ENCODE data around the gene AKAP17A. TPM values are rescaled to one million over a fixed set of nuclear protein-coding genes. Genes with fewer than 3 reads are reported as not detected.

The AKAP17A gene
- total and polyA plus RNA-seq, 9 of the 15 experiments (the other 6 are each of a cell fraction or from before 2014, with no cell fraction given) = 1.2 to 29.5 (median 8.2) TPM

DNA sequence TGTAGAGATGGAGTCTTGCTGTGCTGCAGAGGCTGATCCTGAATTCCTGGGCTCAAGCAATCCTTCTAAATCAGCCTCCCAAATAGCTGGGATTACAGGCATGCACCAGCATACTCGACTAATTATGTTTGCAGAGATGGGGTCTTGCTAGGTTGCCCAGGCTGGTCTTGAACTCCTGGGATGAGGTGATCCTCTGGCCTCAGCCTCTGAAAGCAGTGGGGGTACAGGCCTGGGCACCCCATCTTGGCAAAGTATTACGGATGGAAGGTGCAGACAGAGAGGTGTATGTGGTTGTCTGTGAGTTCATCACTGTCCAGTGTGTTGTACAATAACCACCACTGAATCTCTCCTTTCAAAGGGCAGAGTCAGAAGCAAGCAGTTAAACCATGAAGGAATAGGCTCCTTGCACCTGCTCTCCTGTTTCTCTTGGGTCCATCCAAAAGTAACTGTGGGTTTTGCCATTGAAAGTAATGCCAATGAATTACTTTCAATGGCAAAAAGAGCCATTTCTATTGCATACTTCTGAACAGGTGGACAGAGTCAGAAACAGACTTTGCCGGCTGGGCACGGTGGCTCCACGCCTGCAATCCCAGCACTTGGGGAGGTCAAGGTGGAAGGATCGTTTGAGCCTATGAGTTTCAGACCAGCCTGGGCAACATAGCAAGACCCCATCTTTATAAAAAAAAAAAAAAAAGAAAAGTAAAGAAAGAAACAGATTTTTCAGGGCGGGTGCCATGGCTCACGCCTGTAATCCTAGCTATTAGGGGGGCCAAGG is 7.0 kb upstream of the AKAP17A start:
- in situ Hi-C loops (cut with MboI) = no loop called here
- FAIRE-seq = no peak
- CTCF ChIA-PET (ENCODE audit: low intra/inter-chr PET ratio) = no interaction called here

DNA sequence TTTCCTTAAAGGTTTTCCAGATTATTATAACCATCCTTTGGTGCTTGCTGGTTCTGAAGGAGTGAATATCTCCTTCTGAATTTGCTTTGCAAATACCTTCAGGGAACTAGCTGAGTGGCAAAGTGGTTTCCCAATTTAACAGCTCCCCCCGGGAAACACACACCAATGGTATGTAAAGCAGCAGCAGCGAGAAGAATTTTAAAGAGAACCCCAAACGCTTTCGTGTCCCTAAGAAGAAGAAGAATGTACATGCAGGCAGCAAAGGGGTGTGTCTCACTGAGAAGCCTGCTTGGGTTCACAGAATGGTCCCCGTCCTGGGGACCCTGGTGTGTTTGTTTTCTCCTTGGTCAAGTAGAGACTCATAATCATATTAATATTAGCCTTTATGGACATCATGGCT is 4.2 kb upstream of the AKAP17A start:
- H3K27ac ChIP-seq (ENCODE audit: extremely low read depth, low read depth, low read length) = no peak overlapping the region
- CTCF ChIA-PET (ENCODE audit: low intra/inter-chr PET ratio) = no interaction called here
- ATAC-seq (no peak), FAIRE-seq (no peak), DNase-seq (ENCODE audit: extremely low read depth in 1 of 4, low spot score in 3 of 4) (no peak)
- no peak overlapping the region for H3K4me2 ChIP-seq (ENCODE audit: insufficient read depth, low read length)
- no peaks in the 10 kb centered on the region for H3K9me1 ChIP-seq (ENCODE audit: control insufficient read depth, insufficient read depth, low read length)
- BruUV-seq (replicated peaks) = no TSS peak
- no peak overlapping the region for H3K9ac ChIP-seq (ENCODE audit: insufficient read depth in 1 of 2, low read depth in 2 of 2, low read length in 2 of 2)
- in situ Hi-C loops (cut with MboI) = no loop called here
- WGBS (ENCODE audit: insufficient coverage, low coverage, missing lambda C conversion rate) = 4% methylated on average over 5 of the region's 5 CpGs
- POLR2A ChIA-PET = no interaction called here
- intact Hi-C loops (cut with micrococcal nuclease) = no loop called here
- no peaks in the 10 kb centered on the region for H3K9me3 ChIP-seq (replicated peaks; ENCODE audit: control insufficient read depth, insufficient read depth, low read depth, low read length)
- H3K79me2 ChIP-seq (ENCODE audit: control insufficient read depth, insufficient read depth, low read length) = peaks cover 7% of the 10 kb centered on the region
- peaks cover 0 to 3% of the 10 kb centered on the region in 2 experiments; a peak in 2 of 5 replicates for H3K4me1 ChIP-seq (replicated peaks in 1 of 2; ENCODE audit: control insufficient read depth in 2 of 2, insufficient read depth in 2 of 2, low read length in 2 of 2)
- H3K27me3 ChIP-seq (ENCODE audit: control insufficient read depth in 2 of 2, insufficient read depth in 2 of 2, low read length in 2 of 2) = no peaks in the 10 kb centered on the region
- no peak overlapping the region for H2AFZ ChIP-seq (ENCODE audit: low read depth, low read length)
- TF ChIP-seq RBM22 (IDR thresholded peaks at IDR 0.05; ENCODE audit: low read depth, low read length, poor library complexity, severe bottlenecking) = no peak
- TF ChIP-seq, protein P1, sequence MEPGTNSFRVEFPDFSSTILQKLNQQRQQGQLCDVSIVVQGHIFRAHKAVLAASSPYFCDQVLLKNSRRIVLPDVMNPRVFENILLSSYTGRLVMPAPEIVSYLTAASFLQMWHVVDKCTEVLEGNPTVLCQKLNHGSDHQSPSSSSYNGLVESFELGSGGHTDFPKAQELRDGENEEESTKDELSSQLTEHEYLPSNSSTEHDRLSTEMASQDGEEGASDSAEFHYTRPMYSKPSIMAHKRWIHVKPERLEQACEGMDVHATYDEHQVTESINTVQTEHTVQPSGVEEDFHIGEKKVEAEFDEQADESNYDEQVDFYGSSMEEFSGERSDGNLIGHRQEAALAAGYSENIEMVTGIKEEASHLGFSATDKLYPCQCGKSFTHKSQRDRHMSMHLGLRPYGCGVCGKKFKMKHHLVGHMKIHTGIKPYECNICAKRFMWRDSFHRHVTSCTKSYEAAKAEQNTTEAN (CRISPR knock-in tag; IDR thresholded peaks at IDR 0.05) = no peak
- TF ChIP-seq MCM3 (IDR thresholded peaks at IDR 0.05) = no peak
- TF ChIP-seq, protein P2, sequence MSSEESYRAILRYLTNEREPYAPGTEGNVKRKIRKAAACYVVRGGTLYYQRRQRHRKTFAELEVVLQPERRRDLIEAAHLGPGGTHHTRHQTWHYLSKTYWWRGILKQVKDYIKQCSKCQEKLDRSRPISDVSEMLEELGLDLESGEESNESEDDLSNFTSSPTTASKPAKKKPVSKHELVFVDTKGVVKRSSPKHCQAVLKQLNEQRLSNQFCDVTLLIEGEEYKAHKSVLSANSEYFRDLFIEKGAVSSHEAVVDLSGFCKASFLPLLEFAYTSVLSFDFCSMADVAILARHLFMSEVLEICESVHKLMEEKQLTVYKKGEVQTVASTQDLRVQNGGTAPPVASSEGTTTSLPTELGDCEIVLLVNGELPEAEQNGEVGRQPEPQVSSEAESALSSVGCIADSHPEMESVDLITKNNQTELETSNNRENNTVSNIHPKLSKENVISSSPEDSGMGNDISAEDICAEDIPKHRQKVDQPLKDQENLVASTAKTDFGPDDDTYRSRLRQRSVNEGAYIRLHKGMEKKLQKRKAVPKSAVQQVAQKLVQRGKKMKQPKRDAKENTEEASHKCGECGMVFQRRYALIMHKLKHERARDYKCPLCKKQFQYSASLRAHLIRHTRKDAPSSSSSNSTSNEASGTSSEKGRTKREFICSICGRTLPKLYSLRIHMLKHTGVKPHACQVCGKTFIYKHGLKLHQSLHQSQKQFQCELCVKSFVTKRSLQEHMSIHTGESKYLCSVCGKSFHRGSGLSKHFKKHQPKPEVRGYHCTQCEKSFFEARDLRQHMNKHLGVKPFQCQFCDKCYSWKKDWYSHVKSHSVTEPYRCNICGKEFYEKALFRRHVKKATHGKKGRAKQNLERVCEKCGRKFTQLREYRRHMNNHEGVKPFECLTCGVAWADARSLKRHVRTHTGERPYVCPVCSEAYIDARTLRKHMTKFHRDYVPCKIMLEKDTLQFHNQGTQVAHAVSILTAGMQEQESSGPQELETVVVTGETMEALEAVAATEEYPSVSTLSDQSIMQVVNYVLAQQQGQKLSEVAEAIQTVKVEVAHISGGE (CRISPR knock-in tag; IDR thresholded peaks at IDR 0.05) = no peak
- no peaks in the 10 kb centered on the region for H3K36me3 ChIP-seq (ENCODE audit: control insufficient read depth, insufficient read depth, low read length)
- H3K4me3 ChIP-seq = no peak overlapping the region
- no peaks in the 10 kb centered on the region for H4K20me1 ChIP-seq (replicated peaks; ENCODE audit: control insufficient read depth, insufficient read depth, low read length)

More for the DNA sequence above, 7.0 kb upstream of the AKAP17A start:
- H3K9me3 ChIP-seq (replicated peaks; ENCODE audit: control insufficient read depth, insufficient read depth, low read depth, low read length) = no peaks in the 10 kb centered on the region
- no peaks in the 10 kb centered on the region for H3K27me3 ChIP-seq (ENCODE audit: control insufficient read depth in 2 of 2, insufficient read depth in 2 of 2, low read length in 2 of 2)
- no peaks in the 10 kb centered on the region; a peak in 1 of 5 replicates for H3K4me1 ChIP-seq (replicated peaks in 1 of 2; ENCODE audit: control insufficient read depth in 2 of 2, insufficient read depth in 2 of 2, low read length in 2 of 2)
- no peaks in the 10 kb centered on the region for H3K79me2 ChIP-seq (ENCODE audit: control insufficient read depth, insufficient read depth, low read length)
- ATAC-seq (no peak), DNase-seq (ENCODE audit: extremely low read depth in 1 of 4, low spot score in 3 of 4) (no peak)
- no peak overlapping the region for H2AFZ ChIP-seq (ENCODE audit: low read depth, low read length)
- no peak overlapping the region for H3K4me3 ChIP-seq
- intact Hi-C loops (cut with micrococcal nuclease) = no loop called here
- no peaks in the 10 kb centered on the region for H3K9me1 ChIP-seq (ENCODE audit: control insufficient read depth, insufficient read depth, low read length)
- POLR2A ChIA-PET = no interaction called here
- BruUV-seq (replicated peaks) = no TSS peak
- H3K27ac ChIP-seq (ENCODE audit: extremely low read depth, low read depth, low read length) = no peak overlapping the region
- no peak overlapping the region for H3K4me2 ChIP-seq (ENCODE audit: insufficient read depth, low read length)
- WGBS (ENCODE audit: insufficient coverage, low coverage, missing lambda C conversion rate) = 3% methylated on average over 5 of the region's 8 CpGs
- H4K20me1 ChIP-seq (replicated peaks; ENCODE audit: control insufficient read depth, insufficient read depth, low read length) = no peaks in the 10 kb centered on the region
- H3K36me3 ChIP-seq (ENCODE audit: control insufficient read depth, insufficient read depth, low read length) = no peaks in the 10 kb centered on the region
- no peak for TF ChIP-seq BHLHE40 (IDR thresholded peaks at IDR 0.05; ENCODE audit: low read length)
- peak; percentile 45 for TF ChIP-seq ZNF121 (CRISPR knock-in tag; conservative IDR thresholded peaks at IDR 0.05)
- no peak overlapping the region for H3K9ac ChIP-seq (ENCODE audit: insufficient read depth in 1 of 2, low read depth in 2 of 2, low read length in 2 of 2)
